Kidney (tissue), 14 donors: ENCODE data around the gene NCOR1. TPM values are rescaled to one million over a fixed set of nuclear protein-coding genes. Genes with fewer than 3 reads are reported as not detected.
"Not testable (repeated sequence)": the region's sequence is repeated elsewhere in the genome, so short reads cannot be mapped to it uniquely, and the experiment has no call there.

Source experiments
- DNase-seq, 5 donors: peaks; one replicate each; pipeline ENCODE4 v3.0.0-alpha.2; 2013 to 2020
- FAIRE-seq: peaks from 2 replicates; lab custom pipeline; 2012; peaks lifted over from hg19 to GRCh38; lab: Jason Lieb, UNC
- H3K27ac ChIP-seq, 2 donors: one replicate each; pipeline ENCODE4 v1.7.0; 2013; ENCODE audit warnings: low read depth in 2 of 2, low read length in 2 of 2, inconsistent platforms in 1 of 2
- H3K27me3 ChIP-seq: one replicate; pipeline ENCODE4 v1.7.1; 2013; ENCODE audit warnings: low read length, inconsistent platforms; ENCODE audit not compliant: control insufficient read depth, insufficient read depth
- H3K36me3 ChIP-seq, 3 donors: one replicate each; pipeline versions ENCODE4 v1.7.0 to v1.7.1; 2013; ENCODE audit warnings: low read length in 3 of 3, control low read depth in 1 of 3, inconsistent platforms in 1 of 3; ENCODE audit not compliant: insufficient read depth in 3 of 3, control insufficient read depth in 2 of 3
- H3K4me1 ChIP-seq, 3 donors: one replicate each; pipeline versions ENCODE4 v1.7.0 to v1.7.1; 2013; ENCODE audit warnings: low read length in 3 of 3, inconsistent platforms in 1 of 3, low read depth in 1 of 3; ENCODE audit not compliant: control insufficient read depth in 2 of 3, insufficient read depth in 2 of 3
- H3K4me3 ChIP-seq, 3 donors: one replicate each; pipeline versions ENCODE4 v1.7.0 to v1.8.1; 2013; ENCODE audit warnings: low read length in 3 of 3, control low read depth in 1 of 3, inconsistent platforms in 1 of 3
- H3K9ac ChIP-seq, 3 donors: one replicate each; pipeline versions ENCODE4 v1.7.0 to v1.7.1; 2013; ENCODE audit warnings: low read length in 3 of 3, control low read depth in 1 of 3, inconsistent platforms in 1 of 3
- H3K9me3 ChIP-seq, 3 donors: one replicate each; pipeline versions ENCODE4 v1.7.0 to v1.7.1; 2013; ENCODE audit warnings: low read length in 3 of 3, control low read depth in 1 of 3, inconsistent platforms in 1 of 3; ENCODE audit not compliant: control insufficient read depth in 2 of 3, insufficient read depth in 1 of 3
- intact Hi-C: fragments of 100-400 bp; cut with DNase I; formaldehyde crosslinking; loops from one replicate; pipeline ENCODE4 v1.11.1; 2022
- polyA plus RNA-seq: library from polyadenylated mRNA; stranded (reverse); fragments of 350-450 nt; fragmentation: Illumina TruSeq; extraction: RNeasy Lipid Tissue Mini Kit (QIAGEN cat#74804); gene quantifications from one replicate; pipeline ENCODE4 v1.2.3, GENCODE V29; 2014; ENCODE audit warnings: low read depth, low replicate concordance; ENCODE audit not compliant: insufficient read depth
- total RNA-seq: library from RNA; stranded (reverse); fragmentation: NEBNext Ultra II Directional; extraction: Animal tissue kit (Norgen Biotek cat#: 25700); gene quantifications from one replicate; pipeline ENCODE4 v1.2.1, GENCODE V29; 2021
- TF ChIP-seq, protein P1 (sequence below): IDR thresholded peaks from 3 replicates; pipeline ENCODE4 v1.5.1; 2012; ENCODE audit warnings: mild to moderate bottlenecking, moderate library complexity, borderline replicate concordance; ENCODE audit not compliant: insufficient read depth; ENCODE audit errors: extremely low read depth
- donor health status: control.
- donor health status: control.
- donor health status: control.
- donor health status: control.
- donor health status: control.
- donor health status: DM: yes; HTN: yes; CAD: no.
- donor health status: Normal renal cell carcinoma (clear cell type).

Gene NCOR1
- total and polyA plus RNA-seq, 2 donors from 2014 or later = 44.9 to 136 TPM

GRCh38 chr17:16121915-16122314, 93.4 kb downstream of the NCOR1 start:
- TF ChIP-seq, protein P1, sequence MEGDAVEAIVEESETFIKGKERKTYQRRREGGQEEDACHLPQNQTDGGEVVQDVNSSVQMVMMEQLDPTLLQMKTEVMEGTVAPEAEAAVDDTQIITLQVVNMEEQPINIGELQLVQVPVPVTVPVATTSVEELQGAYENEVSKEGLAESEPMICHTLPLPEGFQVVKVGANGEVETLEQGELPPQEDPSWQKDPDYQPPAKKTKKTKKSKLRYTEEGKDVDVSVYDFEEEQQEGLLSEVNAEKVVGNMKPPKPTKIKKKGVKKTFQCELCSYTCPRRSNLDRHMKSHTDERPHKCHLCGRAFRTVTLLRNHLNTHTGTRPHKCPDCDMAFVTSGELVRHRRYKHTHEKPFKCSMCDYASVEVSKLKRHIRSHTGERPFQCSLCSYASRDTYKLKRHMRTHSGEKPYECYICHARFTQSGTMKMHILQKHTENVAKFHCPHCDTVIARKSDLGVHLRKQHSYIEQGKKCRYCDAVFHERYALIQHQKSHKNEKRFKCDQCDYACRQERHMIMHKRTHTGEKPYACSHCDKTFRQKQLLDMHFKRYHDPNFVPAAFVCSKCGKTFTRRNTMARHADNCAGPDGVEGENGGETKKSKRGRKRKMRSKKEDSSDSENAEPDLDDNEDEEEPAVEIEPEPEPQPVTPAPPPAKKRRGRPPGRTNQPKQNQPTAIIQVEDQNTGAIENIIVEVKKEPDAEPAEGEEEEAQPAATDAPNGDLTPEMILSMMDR = no peak
- no peak overlapping the region for H3K9ac ChIP-seq
- no peak overlapping the region for H3K4me3 ChIP-seq
- H3K4me1 ChIP-seq = no peaks in the 10 kb centered on the region
- no peak for FAIRE-seq
- intact Hi-C loops = no loop called here
- H3K27ac ChIP-seq = no peak overlapping the region
- H3K36me3 ChIP-seq = peaks cover 9 to 26% (median 23%) of the 10 kb centered on the region in 3 donors
- H3K9me3 ChIP-seq = no peaks in the 10 kb centered on the region
- H3K27me3 ChIP-seq = no peaks in the 10 kb centered on the region
- no peak for DNase-seq

DNA sequence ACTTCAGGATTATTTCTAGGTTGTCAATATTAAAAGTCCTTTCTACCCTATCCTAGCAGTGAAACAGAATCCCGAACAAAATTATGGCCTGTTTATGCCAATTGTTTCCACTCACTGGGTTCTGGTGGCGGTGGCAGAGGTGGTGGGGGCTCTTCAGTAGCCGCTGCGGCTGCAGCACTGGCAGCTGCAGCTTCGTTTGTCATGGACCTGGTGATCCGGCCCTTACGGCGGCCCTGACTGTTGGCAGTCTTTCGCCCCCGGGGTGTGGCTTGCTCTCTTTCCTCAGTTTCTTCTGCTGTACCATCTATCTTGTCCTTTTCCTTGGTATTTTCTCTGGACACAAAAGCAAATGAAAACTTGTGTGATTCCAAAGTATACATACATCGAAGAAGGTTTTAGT, 94.4 kb downstream of the NCOR1 start:
- H3K27ac ChIP-seq = no peak overlapping the region
- no peaks in the 10 kb centered on the region for H3K9me3 ChIP-seq
- no peak overlapping the region for H3K4me3 ChIP-seq
- intact Hi-C loops = no loop called here
- FAIRE-seq (no peak), DNase-seq (no peak)
- peaks cover 9 to 32% (median 26%) of the 10 kb centered on the region in 3 donors for H3K36me3 ChIP-seq
- no peaks in the 10 kb centered on the region for H3K4me1 ChIP-seq
- TF ChIP-seq, protein P1 = no peak
- no peaks in the 10 kb centered on the region for H3K27me3 ChIP-seq
- no peak overlapping the region for H3K9ac ChIP-seq

DNA sequence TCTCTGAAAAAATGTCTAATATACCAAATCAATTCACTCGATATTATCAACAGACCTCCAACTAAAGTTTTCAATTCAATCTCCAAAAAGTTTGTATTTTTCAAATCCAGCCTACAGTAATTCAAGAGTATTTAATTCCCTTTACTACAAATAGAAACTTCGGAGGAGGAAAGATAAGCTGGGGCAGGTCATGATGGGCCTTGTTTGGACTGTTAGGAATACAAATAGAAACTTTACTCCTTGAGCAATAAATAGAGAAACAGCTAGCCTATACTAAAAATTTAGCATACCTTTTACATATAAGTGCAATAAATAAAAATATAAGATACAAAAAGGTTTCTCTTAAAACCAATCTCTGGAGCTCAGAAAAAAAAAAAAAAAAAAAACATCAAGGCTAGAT, 98.2 kb downstream of the NCOR1 start:
- FAIRE-seq = no peak

DNA sequence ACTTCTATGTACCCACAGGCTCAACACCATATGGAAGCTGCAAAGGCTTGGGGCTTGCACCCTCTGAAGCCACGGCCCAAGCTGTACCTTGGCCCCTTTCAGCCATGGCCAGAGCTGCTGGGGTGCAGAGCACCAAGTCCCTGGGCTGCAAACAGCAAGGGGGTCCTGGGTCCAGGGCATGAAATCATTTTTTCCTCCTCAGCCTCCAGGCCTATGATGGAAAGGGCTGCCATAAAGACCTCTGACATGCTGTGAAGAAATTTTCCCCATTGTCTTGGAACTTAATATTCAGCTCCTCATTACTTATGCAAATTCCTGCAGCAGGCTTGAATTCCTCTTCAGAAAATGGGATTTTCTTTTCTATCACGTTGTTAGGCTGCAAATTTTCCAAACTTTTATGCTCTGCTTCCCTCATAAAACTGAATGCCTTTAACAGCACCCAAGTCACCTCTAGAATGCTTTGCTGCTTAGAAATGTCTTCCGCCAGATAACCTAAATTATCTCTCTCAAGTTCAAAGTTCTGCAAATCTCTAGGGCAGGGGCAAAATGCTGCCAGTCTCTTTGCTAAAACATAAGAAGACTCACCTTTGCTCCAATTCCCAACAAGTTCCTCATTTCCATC, 100.1 kb downstream of the NCOR1 start:
- H3K9me3 ChIP-seq, DNase-seq, H3K27ac ChIP-seq, H3K4me1 ChIP-seq, intact Hi-C loops, H3K4me3 ChIP-seq, H3K9ac ChIP-seq, FAIRE-seq, H3K27me3 ChIP-seq: not testable (repeated sequence)
- H3K36me3 ChIP-seq = peaks cover 10 to 32% (median 20%) of the 10 kb centered on the region in 3 donors

More for the DNA sequence above, 98.2 kb downstream of the NCOR1 start:
- H3K9ac ChIP-seq = no peak overlapping the region
- DNase-seq = no peak
- H3K9me3 ChIP-seq = no peaks in the 10 kb centered on the region
- intact Hi-C loops = no loop called here
- no peaks in the 10 kb centered on the region for H3K4me1 ChIP-seq
- TF ChIP-seq, protein P1 = no peak
- no peaks in the 10 kb centered on the region for H3K27me3 ChIP-seq
- no peak overlapping the region for H3K4me3 ChIP-seq
- H3K27ac ChIP-seq = no peak overlapping the region
- H3K36me3 ChIP-seq = peaks cover 13 to 36% (median 26%) of the 10 kb centered on the region in 3 donors
